Uterus (tissue), 2 donors: ENCODE data around the gene RANBP10.

Experiments used
- POLR2A ChIP-seq, 2 donors: fragments of 450-650 bp; IDR thresholded peaks; one replicate each; pipeline ENCODE4 v1.6.1; 2016; ENCODE audit warnings: antibody characterized with exemption in 2 of 2, mild to moderate bottlenecking in 1 of 2, moderate library complexity in 1 of 2
- TF ChIP-seq, protein P1 (sequence below), 4 experiments: fragments of 200-600 bp in 2 of 4; fragments of 450-650 bp in 2 of 4; sonication (generic) in 2 of 4; IDR thresholded peaks; one replicate each; pipeline ENCODE4 v1.5.1; 2016 to 2019; ENCODE audit warnings: antibody characterized with exemption in 4 of 4, mild to moderate bottlenecking in 2 of 4, moderate library complexity in 1 of 4

- no peak for TF ChIP-seq POLR2A (IDR thresholded peaks at IDR 0.05)
- TF ChIP-seq, protein P1, sequence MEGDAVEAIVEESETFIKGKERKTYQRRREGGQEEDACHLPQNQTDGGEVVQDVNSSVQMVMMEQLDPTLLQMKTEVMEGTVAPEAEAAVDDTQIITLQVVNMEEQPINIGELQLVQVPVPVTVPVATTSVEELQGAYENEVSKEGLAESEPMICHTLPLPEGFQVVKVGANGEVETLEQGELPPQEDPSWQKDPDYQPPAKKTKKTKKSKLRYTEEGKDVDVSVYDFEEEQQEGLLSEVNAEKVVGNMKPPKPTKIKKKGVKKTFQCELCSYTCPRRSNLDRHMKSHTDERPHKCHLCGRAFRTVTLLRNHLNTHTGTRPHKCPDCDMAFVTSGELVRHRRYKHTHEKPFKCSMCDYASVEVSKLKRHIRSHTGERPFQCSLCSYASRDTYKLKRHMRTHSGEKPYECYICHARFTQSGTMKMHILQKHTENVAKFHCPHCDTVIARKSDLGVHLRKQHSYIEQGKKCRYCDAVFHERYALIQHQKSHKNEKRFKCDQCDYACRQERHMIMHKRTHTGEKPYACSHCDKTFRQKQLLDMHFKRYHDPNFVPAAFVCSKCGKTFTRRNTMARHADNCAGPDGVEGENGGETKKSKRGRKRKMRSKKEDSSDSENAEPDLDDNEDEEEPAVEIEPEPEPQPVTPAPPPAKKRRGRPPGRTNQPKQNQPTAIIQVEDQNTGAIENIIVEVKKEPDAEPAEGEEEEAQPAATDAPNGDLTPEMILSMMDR (IDR thresholded peaks at IDR 0.05), result no peak
Observed at GRCh38 chr16:67834242-67834614, 27.9 kb upstream of the RANBP10 start.
